HepG2 (cell line): Measurements from ENCODE around the gene CARHSP1. TPM values are rescaled to one million over a fixed set of nuclear protein-coding genes. Genes with fewer than 3 reads are reported as not detected.

Experiments used
- ATAC-seq: fragments of 200-7000 bp; cut with Tn5 transposase; 3 replicates; pipeline ENCODE4 v1.9.1; 2020; ENCODE audit warnings: mild to moderate bottlenecking, moderate library complexity
- BruUV-seq: library from RNA; stranded (reverse); fragments of 400-500 nt; replicated peaks from 2 replicates; lab custom pipeline; 2021; lab: Mats Ljungman, UMichigan
- CTCF ChIA-PET: fragments of 300-600 bp; formaldehyde crosslinking; extraction: SDS; loops from one replicate; lab custom pipeline; 2021; ENCODE audit warnings: low total read pairs, inconsistent platforms, low intra/inter-chr PET ratio; lab: Yijun Ruan, JAX
- POLR2A ChIA-PET: fragments of 350-600 bp; sonication (Branson Sonifier 250); formaldehyde crosslinking; loops from one replicate; lab custom pipeline; 2020; ENCODE audit warnings: antibody characterized with exemption, inconsistent platforms; lab: Yijun Ruan, JAX
- DNase-seq: peaks from one replicate; pipeline ENCODE4 v3.0.0-alpha.2; 2015; ENCODE audit warnings: low spot score
- FAIRE-seq: peaks from 3 replicates; lab custom pipeline; 2011; peaks lifted over from hg19 to GRCh38; lab: Jason Lieb, UNC
- H2AFZ ChIP-seq: one replicate; pipeline ENCODE4 v1.6.1; 2011; ENCODE audit warnings: low read length, inconsistent platforms
- H3K27ac ChIP-seq: fragments of 300-600 bp; 3 replicates; pipeline ENCODE4 v1.8.0; 2011; ENCODE audit warnings: mixed run types, mild to moderate bottlenecking, mixed read lengths, low read length, inconsistent platforms; ENCODE audit not compliant: insufficient read depth; ENCODE audit errors: extremely low read length
- H3K27me3 ChIP-seq, 2 experiments: fragments of 200-600 bp in 1 of 2; 2 replicates in 1 of 2; 3 replicates in 1 of 2; pipeline versions ENCODE4 v1.6.0 to v1.8.0; 2011; ENCODE audit warnings: low read length in 2 of 2, mild to moderate bottlenecking in 2 of 2, moderate library complexity in 2 of 2, inconsistent platforms in 1 of 2; ENCODE audit not compliant: insufficient read depth in 2 of 2, control insufficient read depth in 1 of 2
- H3K36me3 ChIP-seq, 2 experiments: fragments of 200-600 bp in 1 of 2; replicated peaks in 1 of 2; 2 replicates in 1 of 2; 3 replicates in 1 of 2; pipeline versions ENCODE4 v1.5.1 to v1.8.0; 2011; ENCODE audit warnings: low read length in 2 of 2, inconsistent platforms in 1 of 2; ENCODE audit not compliant: insufficient read depth in 2 of 2, control insufficient read depth in 1 of 2
- H3K4me1 ChIP-seq: 2 replicates; pipeline ENCODE4 v1.5.1; 2012; ENCODE audit warnings: low read length, inconsistent platforms; ENCODE audit not compliant: insufficient read depth
- H3K4me2 ChIP-seq: 2 replicates; pipeline ENCODE4 v1.6.0; 2011; ENCODE audit warnings: low read depth, low read length, inconsistent platforms
- H3K4me3 ChIP-seq, 3 experiments: fragments of 200-600 bp in 1 of 3; sonication (generic), shearing (Covaris generic) in 1 of 3; replicated peaks in 1 of 3; 2 replicates each; pipeline ENCODE4 v1.5.1; 2011 to 2016; ENCODE audit warnings: low read length in 3 of 3, inconsistent platforms in 2 of 3, low read depth in 2 of 3, mild to moderate bottlenecking in 2 of 3, control low read depth in 1 of 3, mixed read lengths in 1 of 3; ENCODE audit not compliant: insufficient read depth in 1 of 3
- H3K79me2 ChIP-seq: one replicate; pipeline ENCODE4 v1.6.1; 2011; ENCODE audit warnings: low read length, inconsistent platforms; ENCODE audit not compliant: insufficient read depth
- H3K9ac ChIP-seq: 2 replicates; pipeline ENCODE4 v1.6.0; 2011; ENCODE audit warnings: mild to moderate bottlenecking, low read depth, low read length, inconsistent platforms; ENCODE audit not compliant: insufficient read depth
- H3K9me3 ChIP-seq: 2 replicates; pipeline ENCODE4 v1.5.1; 2012; ENCODE audit warnings: mild to moderate bottlenecking, low read length
- H4K20me1 ChIP-seq: 2 replicates; pipeline ENCODE4 v1.6.0; 2011; ENCODE audit warnings: inconsistent platforms, mild to moderate bottlenecking, low read length, moderate library complexity; ENCODE audit not compliant: insufficient read depth
- EEA1 ChIP-seq: sonication (generic); formaldehyde crosslinking; IDR thresholded peaks from 2 replicates; pipeline ENCODE4 v1.5.1; 2020; ENCODE audit warnings: mild to moderate bottlenecking, missing genetic modification reagents, borderline replicate concordance
- TBP ChIP-seq: sonication (generic); formaldehyde crosslinking; IDR thresholded peaks from 2 replicates; pipeline ENCODE4 v1.5.0; 2020; ENCODE audit warnings: missing genetic modification reagents
- ZBTB8A ChIP-seq: sonication (generic); formaldehyde crosslinking; IDR thresholded peaks from 2 replicates; pipeline ENCODE4 v1.4.0; 2020; ENCODE audit warnings: mild to moderate bottlenecking, low read depth, missing genetic modification reagents, borderline replicate concordance
- ZNF225 ChIP-seq: sonication (generic); formaldehyde crosslinking; IDR thresholded peaks from 2 replicates; pipeline ENCODE4 v1.4.0; 2020; ENCODE audit warnings: mild to moderate bottlenecking, missing genetic modification reagents
- ZNF367 ChIP-seq: sonication (generic); formaldehyde crosslinking; IDR thresholded peaks from 2 replicates; pipeline ENCODE4 v1.4.0; 2020; ENCODE audit warnings: missing genetic modification reagents, borderline replicate concordance
- ZNF562 ChIP-seq: sonication (generic); formaldehyde crosslinking; IDR thresholded peaks from 2 replicates; pipeline ENCODE4 v1.8.0; 2022; ENCODE audit warnings: missing genetic modification reagents, borderline replicate concordance
- ZNF816 ChIP-seq: sonication (generic); formaldehyde crosslinking; IDR thresholded peaks from 2 replicates; pipeline ENCODE4 v1.8.0; 2022; ENCODE audit warnings: missing genetic modification reagents, mild to moderate bottlenecking, borderline replicate concordance
- WGBS: methylation state at CpG from one replicate; pipeline ENCODE4 v1.1.6; 2017; ENCODE audit warnings: low lambda C conversion rate; 5-methylcytosine and 5-hydroxymethylcytosine counted together
- in situ Hi-C: cut with HindIII; loops from 2 replicates; pipeline ENCODE4 v1.10.0; 2017; ENCODE audit warnings: low pct_unique_long_range_greater_than_20kb; ENCODE audit not compliant: extremely low pct_ligation_motif_present
- intact Hi-C: fragments of 100-400 bp; cut with micrococcal nuclease; formaldehyde crosslinking; loops from one replicate; pipeline ENCODE4 v1.10.0; 2022; ENCODE audit not compliant: unreplicated experiment
- polyA plus RNA-seq, 8 experiments: library from polyadenylated mRNA; depleted of rRNA in 3 of 8; stranded (reverse) in 7 of 8; unstranded in 1 of 8; fragments of >200 nt; fragmentation: Illumina TruSeq in 4 of 8; extraction: Trizol in 4 of 8; gene quantifications; 2 replicates each; pipeline versions ENCODE4 v1.2.1 to v1.2.3, GENCODE V29; 2011 to 2016; ENCODE audit warnings: low read depth in 4 of 8, missing spikeins in 1 of 8, mixed read lengths in 1 of 8; ENCODE audit not compliant: insufficient read depth in 1 of 8
- total RNA-seq, 5 experiments: library from RNA; depleted of rRNA; stranded (reverse); fragments of >200 nt; fragmentation: Illumina TruSeq; extraction: Trizol; gene quantifications; 2 replicates each; pipeline ENCODE4 v1.2.3, GENCODE V29; 2016; ENCODE audit warnings: low read depth in 1 of 5
- TF ChIP-seq, protein P1 (sequence below): conservative IDR thresholded peaks from 2 replicates; pipeline ENCODE4 v1.6.1; 2018; ENCODE audit warnings: missing genetic modification reagents
- TF ChIP-seq, protein P2 (sequence below): sonication (generic); formaldehyde crosslinking; IDR thresholded peaks from 2 replicates; pipeline ENCODE4; 2020; ENCODE audit warnings: missing genetic modification reagents, mild to moderate bottlenecking, borderline replicate concordance
- TF ChIP-seq, protein P3 (sequence below): sonication (generic); formaldehyde crosslinking; IDR thresholded peaks from 2 replicates; pipeline ENCODE4 v1.5.1; 2020; ENCODE audit warnings: missing genetic modification reagents, mild to moderate bottlenecking, borderline replicate concordance
- TF ChIP-seq, protein P4 (sequence below): sonication (generic); formaldehyde crosslinking; IDR thresholded peaks from 2 replicates; pipeline ENCODE4 v1.5.0; 2020; ENCODE audit warnings: mild to moderate bottlenecking, missing genetic modification reagents

Gene CARHSP1
- total and polyA plus RNA-seq, 2 of the 13 experiments (the other 11 are each of a cell fraction or from before 2014, with no cell fraction given) = 173 to 345 TPM

DNA sequence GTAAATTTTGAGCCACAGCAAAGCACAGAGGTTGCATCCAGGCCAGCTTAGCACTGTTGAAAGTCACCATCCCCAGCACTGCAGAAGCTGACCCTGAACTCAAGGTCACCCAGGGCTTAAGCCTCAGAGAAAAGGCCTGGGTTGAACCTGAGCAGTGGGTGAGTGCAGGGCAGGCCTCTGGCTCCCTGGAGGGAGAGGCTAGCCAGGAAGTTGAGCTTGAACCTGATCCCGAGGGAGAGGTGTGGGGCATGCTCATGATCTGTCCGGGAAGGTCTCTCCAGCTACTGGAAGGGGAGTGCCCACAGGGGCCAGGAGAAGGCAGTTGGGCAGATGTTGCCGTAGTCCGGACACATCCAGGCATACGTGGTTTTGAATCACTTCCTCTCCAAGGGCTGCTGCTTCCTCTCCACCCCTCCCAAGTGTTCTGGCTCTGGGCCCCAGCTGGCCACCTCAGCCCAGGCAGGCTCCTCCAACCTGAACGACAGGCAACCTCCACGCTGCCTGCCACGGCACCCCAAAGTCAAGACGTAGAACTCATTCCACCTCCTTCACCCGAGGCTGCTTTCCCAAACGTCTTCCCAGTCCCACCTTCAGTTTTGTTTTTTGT lies 18.4 kb downstream of the CARHSP1 start (continued):
- TF ChIP-seq, protein P1, sequence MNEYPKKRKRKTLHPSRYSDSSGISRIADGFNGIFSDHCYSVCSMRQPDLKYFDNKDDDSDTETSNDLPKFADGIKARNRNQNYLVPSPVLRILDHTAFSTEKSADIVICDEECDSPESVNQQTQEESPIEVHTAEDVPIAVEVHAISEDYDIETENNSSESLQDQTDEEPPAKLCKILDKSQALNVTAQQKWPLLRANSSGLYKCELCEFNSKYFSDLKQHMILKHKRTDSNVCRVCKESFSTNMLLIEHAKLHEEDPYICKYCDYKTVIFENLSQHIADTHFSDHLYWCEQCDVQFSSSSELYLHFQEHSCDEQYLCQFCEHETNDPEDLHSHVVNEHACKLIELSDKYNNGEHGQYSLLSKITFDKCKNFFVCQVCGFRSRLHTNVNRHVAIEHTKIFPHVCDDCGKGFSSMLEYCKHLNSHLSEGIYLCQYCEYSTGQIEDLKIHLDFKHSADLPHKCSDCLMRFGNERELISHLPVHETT = peak; percentile 70
- no peak; the same call in 1 of the 2 replicates for TF ChIP-seq ZBTB8A (CRISPR knock-in tag)

DNA sequence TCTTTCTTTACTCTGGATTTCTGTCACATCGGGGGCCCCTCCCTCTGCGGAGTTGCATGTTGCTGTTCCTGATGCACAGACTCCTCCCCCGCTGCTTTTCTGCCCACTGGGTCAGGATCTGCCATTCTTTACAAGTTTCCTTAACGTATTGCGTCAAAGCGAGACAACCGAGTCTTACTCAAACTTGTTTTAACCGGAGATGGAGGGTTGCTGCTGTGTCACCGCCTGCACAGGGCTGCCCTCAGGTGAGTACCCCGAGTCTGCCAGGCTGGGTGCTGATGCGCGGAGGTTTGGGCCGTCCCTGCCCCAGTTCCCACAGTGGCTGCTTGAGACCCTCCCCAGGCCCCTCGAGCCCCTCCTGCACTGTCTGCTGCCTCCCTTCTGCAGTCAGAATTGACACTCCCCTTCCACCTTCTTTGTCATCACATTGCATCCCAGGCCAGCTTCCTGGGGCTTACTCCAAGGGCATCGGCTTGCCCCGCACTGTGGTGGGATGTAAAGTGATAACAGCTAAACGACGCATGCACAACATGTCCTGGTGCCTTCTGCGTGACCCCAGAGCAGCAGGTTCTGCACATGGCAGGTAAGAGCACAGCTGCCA lies 19.3 kb downstream of the CARHSP1 start:
- intact Hi-C loops (loop anchor here (2.0 to 5.0 kb wide), 2 partner anchors 17 to 187 kb away; no protein-coding TSS in a partner anchor), in situ Hi-C loops (no loop called here)
- CTCF ChIA-PET = no interaction called here
- Histone ChIP-seq H3K27me3 (no peaks in the 10 kb centered on the region), H3K4me3 (no peak overlapping the region), H3K79me2 (peaks cover 17% of the 10 kb centered on the region), H3K9me3 (no peaks in the 10 kb centered on the region), H3K27ac (peak overlapping the region; percentile 44), H3K4me2 (no peak overlapping the region), H2AFZ (no peak overlapping the region), H4K20me1 (peaks cover 75% of the 10 kb centered on the region), H3K36me3 (peaks cover 50 to 84% of the 10 kb centered on the region in 2 experiments), H3K4me1 (peaks cover 31% of the 10 kb centered on the region), H3K9ac (no peak overlapping the region)
- BruUV-seq = no TSS peak
- FAIRE-seq (no peak), DNase-seq (no peak), ATAC-seq (peak; percentile 2)
- WGBS = 91% methylated on average over 19 of the region's 19 CpGs
- POLR2A ChIA-PET = interaction anchor here (0.6 to 7.5 kb wide), 8 partner anchors 11 to 174 kb away, joined by 3 to 105 read pairs (median 7); partner anchors contain the start of gene CARHSP1
- TF ChIP-seq, protein P2, sequence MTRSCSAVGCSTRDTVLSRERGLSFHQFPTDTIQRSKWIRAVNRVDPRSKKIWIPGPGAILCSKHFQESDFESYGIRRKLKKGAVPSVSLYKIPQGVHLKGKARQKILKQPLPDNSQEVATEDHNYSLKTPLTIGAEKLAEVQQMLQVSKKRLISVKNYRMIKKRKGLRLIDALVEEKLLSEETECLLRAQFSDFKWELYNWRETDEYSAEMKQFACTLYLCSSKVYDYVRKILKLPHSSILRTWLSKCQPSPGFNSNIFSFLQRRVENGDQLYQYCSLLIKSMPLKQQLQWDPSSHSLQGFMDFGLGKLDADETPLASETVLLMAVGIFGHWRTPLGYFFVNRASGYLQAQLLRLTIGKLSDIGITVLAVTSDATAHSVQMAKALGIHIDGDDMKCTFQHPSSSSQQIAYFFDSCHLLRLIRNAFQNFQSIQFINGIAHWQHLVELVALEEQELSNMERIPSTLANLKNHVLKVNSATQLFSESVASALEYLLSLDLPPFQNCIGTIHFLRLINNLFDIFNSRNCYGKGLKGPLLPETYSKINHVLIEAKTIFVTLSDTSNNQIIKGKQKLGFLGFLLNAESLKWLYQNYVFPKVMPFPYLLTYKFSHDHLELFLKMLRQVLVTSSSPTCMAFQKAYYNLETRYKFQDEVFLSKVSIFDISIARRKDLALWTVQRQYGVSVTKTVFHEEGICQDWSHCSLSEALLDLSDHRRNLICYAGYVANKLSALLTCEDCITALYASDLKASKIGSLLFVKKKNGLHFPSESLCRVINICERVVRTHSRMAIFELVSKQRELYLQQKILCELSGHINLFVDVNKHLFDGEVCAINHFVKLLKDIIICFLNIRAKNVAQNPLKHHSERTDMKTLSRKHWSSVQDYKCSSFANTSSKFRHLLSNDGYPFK (CRISPR knock-in tag) = no peak
- TF ChIP-seq, protein P3, sequence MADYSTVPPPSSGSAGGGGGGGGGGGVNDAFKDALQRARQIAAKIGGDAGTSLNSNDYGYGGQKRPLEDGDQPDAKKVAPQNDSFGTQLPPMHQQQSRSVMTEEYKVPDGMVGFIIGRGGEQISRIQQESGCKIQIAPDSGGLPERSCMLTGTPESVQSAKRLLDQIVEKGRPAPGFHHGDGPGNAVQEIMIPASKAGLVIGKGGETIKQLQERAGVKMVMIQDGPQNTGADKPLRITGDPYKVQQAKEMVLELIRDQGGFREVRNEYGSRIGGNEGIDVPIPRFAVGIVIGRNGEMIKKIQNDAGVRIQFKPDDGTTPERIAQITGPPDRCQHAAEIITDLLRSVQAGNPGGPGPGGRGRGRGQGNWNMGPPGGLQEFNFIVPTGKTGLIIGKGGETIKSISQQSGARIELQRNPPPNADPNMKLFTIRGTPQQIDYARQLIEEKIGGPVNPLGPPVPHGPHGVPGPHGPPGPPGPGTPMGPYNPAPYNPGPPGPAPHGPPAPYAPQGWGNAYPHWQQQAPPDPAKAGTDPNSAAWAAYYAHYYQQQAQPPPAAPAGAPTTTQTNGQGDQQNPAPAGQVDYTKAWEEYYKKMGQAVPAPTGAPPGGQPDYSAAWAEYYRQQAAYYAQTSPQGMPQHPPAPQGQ (CRISPR knock-in tag) = no peak
- TF ChIP-seq TBP (no peak), EEA1 (CRISPR knock-in tag) (no peak), ZNF816 (CRISPR knock-in tag) (no peak), ZNF225 (peak; percentile 30; the same call in 1 of the 2 replicates), ZNF367 (CRISPR knock-in tag) (no peak), ZNF562 (CRISPR knock-in tag) (no peak)
- TF ChIP-seq, protein P4, sequence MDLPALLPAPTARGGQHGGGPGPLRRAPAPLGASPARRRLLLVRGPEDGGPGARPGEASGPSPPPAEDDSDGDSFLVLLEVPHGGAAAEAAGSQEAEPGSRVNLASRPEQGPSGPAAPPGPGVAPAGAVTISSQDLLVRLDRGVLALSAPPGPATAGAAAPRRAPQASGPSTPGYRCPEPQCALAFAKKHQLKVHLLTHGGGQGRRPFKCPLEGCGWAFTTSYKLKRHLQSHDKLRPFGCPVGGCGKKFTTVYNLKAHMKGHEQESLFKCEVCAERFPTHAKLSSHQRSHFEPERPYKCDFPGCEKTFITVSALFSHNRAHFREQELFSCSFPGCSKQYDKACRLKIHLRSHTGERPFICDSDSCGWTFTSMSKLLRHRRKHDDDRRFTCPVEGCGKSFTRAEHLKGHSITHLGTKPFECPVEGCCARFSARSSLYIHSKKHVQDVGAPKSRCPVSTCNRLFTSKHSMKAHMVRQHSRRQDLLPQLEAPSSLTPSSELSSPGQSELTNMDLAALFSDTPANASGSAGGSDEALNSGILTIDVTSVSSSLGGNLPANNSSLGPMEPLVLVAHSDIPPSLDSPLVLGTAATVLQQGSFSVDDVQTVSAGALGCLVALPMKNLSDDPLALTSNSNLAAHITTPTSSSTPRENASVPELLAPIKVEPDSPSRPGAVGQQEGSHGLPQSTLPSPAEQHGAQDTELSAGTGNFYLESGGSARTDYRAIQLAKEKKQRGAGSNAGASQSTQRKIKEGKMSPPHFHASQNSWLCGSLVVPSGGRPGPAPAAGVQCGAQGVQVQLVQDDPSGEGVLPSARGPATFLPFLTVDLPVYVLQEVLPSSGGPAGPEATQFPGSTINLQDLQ (CRISPR knock-in tag) = 0 out of 2 replicates have a peak, but pooled peaks have one; percentile 12
